Epithelial cell of esophagus (primary cell): ENCODE measurements around the gene IL36RN.
A peak's percentile ranks its signal among the peaks of the same experiment; 100 is the strongest.

Experiments used
- DNase-seq: peaks from one replicate; pipeline ENCODE4 v3.0.0; 2010; ENCODE audit warnings: low read depth
- H3K4me3 ChIP-seq: 2 replicates; pipeline ENCODE4 v1.5.1; 2011; ENCODE audit warnings: mild to moderate bottlenecking, low read length, control low read depth
- CTCF ChIP-seq: IDR thresholded peaks from 2 replicates; pipeline ENCODE4 v1.5.1; 2011; ENCODE audit warnings: low read depth, mild to moderate bottlenecking, low read length, control low read depth, inconsistent platforms; ENCODE audit not compliant: insufficient read depth; ENCODE audit errors: missing control alignments

The IL36RN gene

GRCh38 chr2:113104054-113104611 is 45.1 kb downstream of the IL36RN start:
- DNase-seq, result peak; percentile 67

GRCh38 chr2:113105047-113105785 is 46.2 kb downstream of the IL36RN start:
- DNase-seq, result peak; percentile 73
- H3K4me3 ChIP-seq, result no peak overlapping the region
- TF ChIP-seq CTCF, result no peak

More at GRCh38 chr2:113104054-113104611, 45.1 kb downstream of the IL36RN start:
- no peak overlapping the region for H3K4me3 ChIP-seq
- TF ChIP-seq CTCF, result no peak

GRCh38 chr2:113111121-113111520 is 52.1 kb downstream of the IL36RN start:
- no peak for DNase-seq
- no peak for TF ChIP-seq CTCF

GRCh38 chr2:113111823-113112287 is 52.9 kb downstream of the IL36RN start:
- no peak overlapping the region for H3K4me3 ChIP-seq
- peak; percentile 83 for DNase-seq
- no peak for TF ChIP-seq CTCF

More at GRCh38 chr2:113111121-113111520, 52.1 kb downstream of the IL36RN start:
- H3K4me3 ChIP-seq, result no peak overlapping the region

GRCh38 chr2:113112441-113112840 is 53.4 kb downstream of the IL36RN start:
- no peak for DNase-seq
- no peak overlapping the region for H3K4me3 ChIP-seq
- TF ChIP-seq CTCF, result no peak

- no peak for DNase-seq
- TF ChIP-seq CTCF, result no peak
- no peak overlapping the region for H3K4me3 ChIP-seq
Measured at GRCh38 chr2:113112871-113113270, 53.9 kb downstream of the IL36RN start.

- peak; percentile 60 for DNase-seq
- no peak overlapping the region for H3K4me3 ChIP-seq
- TF ChIP-seq CTCF, result no peak
Measured at GRCh38 chr2:113113807-113114206, 54.8 kb downstream of the IL36RN start.
